Measurements from ENCODE around the gene E2F2. TPM values are rescaled to one million over a fixed set of nuclear protein-coding genes. Genes with fewer than 3 reads are reported as not detected.

Gene E2F2
- total and polyA plus RNA-seq, 12 donors, result 0.07 to 3.7 (median 0.35) TPM; not detected in 1

GRCh38 chr1:23527366-23527765, 3.7 kb downstream of the E2F2 start:
- peaks cover 23 to 35% of the 10 kb centered on the region in 2 donors for H3K4me1 ChIP-seq (replicated peaks in 1 of 2)

DNA sequence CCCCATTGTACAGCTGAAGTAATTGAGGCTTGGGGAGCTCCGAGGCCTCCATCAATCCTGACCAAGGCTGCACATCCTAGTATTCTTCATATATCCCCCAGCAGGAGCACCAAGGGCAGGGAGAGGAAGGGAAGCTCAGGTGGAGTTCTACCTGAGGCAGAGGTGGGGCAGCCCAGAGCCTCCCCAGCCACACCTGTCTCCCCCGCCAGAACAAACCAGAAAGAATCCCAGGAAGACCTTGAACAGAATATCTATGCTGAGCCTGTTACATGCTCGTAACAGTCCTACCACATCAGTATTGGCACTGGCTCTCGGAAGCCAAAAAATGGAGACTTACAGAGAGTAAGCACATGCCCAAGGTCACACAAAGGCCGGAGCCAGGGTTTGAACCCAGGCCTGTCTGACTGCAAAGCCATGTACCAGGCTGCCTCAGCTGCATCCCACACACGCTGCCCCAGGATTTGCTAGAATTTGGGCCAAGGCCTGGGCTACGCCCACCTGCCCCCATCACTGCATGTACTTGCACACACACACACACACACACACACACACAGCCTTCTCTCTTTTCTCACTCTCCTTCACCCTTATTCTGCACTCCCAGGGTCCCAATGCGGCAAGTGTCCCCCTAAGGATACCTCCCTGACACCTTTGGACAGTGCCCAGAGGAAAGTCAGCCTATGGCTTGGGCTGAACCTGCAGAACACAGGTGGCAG, 4.5 kb downstream of the E2F2 start:
- Histone ChIP-seq H3K27me3 (no peaks in the 10 kb centered on the region), H3K9me3 (replicated peaks in 1 of 3) (no peaks in the 10 kb centered on the region), H3K4me3 (no peak overlapping the region), H3K27ac (no peak overlapping the region), H3K36me3 (replicated peaks in 1 of 2) (no peaks in the 10 kb centered on the region), H3K4me1 (replicated peaks in 1 of 2) (peaks cover 18 to 26% of the 10 kb centered on the region in 2 donors)
- no peak for DNase-seq
- WGBS, 4 donors, result 71 to 85% (median 80%) methylated on average over 8 of the region's 8 CpGs
- TF ChIP-seq POLR2A (IDR thresholded peaks at IDR 0.05), result no peak
- TF ChIP-seq, protein P1, sequence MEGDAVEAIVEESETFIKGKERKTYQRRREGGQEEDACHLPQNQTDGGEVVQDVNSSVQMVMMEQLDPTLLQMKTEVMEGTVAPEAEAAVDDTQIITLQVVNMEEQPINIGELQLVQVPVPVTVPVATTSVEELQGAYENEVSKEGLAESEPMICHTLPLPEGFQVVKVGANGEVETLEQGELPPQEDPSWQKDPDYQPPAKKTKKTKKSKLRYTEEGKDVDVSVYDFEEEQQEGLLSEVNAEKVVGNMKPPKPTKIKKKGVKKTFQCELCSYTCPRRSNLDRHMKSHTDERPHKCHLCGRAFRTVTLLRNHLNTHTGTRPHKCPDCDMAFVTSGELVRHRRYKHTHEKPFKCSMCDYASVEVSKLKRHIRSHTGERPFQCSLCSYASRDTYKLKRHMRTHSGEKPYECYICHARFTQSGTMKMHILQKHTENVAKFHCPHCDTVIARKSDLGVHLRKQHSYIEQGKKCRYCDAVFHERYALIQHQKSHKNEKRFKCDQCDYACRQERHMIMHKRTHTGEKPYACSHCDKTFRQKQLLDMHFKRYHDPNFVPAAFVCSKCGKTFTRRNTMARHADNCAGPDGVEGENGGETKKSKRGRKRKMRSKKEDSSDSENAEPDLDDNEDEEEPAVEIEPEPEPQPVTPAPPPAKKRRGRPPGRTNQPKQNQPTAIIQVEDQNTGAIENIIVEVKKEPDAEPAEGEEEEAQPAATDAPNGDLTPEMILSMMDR (IDR thresholded peaks at IDR 0.05), result no peak
- intact Hi-C loops (cut with DNase I), result loop anchor here in 1 of 2 donors (5.0 kb wide), 1 partner anchor 34 kb away; no protein-coding TSS in a partner anchor

More at GRCh38 chr1:23527366-23527765, 3.7 kb downstream of the E2F2 start:
- no peaks in the 10 kb centered on the region for H3K9me3 ChIP-seq (replicated peaks in 1 of 3)
- DNase-seq, result no peak
- 73 to 94% (median 88%) methylated on average over 4 to 7 of the region's 7 CpGs for WGBS, 4 donors
- H3K4me3 ChIP-seq, result no peak overlapping the region
- intact Hi-C loops (cut with DNase I), result loop anchor here in 1 of 2 donors (5.0 kb wide), 1 partner anchor 35 kb away; no protein-coding TSS in a partner anchor
- H3K27ac ChIP-seq, result no peak overlapping the region
- H3K36me3 ChIP-seq (replicated peaks in 1 of 2), result no peaks in the 10 kb centered on the region
- TF ChIP-seq, protein P1 (IDR thresholded peaks at IDR 0.05), result no peak
- TF ChIP-seq POLR2A (IDR thresholded peaks at IDR 0.05), result no peak
- no peaks in the 10 kb centered on the region for H3K27me3 ChIP-seq

DNA sequence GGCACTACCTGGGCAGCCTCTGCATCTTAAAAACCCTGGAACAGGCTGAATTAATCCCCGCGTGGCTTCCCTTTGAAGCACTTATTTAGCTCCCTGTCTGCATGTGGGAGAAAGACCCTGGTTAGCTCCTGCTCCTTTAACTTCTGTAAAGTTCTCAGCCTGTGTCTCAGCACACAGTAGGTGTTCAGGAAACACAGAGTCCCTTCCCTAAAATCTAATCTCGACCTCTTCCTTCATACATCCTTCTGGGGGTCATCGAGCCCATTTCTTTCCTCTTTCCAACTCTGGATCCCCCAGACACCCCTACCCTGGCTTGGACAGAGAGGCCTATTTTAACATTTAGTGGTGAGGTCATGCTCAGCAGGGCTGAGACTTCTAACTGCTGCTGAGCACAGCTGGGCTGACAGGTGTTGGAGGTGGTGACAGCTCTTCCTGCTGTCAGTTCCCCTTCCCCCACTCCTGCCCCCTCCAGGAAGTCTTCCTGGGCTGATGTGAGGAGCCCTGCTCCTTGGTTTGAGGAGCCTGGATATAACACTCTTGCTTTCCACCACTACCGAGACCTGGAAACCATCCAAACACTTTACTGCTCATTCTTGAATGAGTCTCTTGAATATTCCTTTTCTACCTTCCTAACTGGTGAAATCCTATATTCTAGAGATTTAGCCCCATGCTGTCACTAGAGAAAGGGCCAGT, 5.3 kb downstream of the E2F2 start:
- no peaks in the 10 kb centered on the region for H3K36me3 ChIP-seq (replicated peaks in 1 of 2)
- H3K4me3 ChIP-seq, result no peak overlapping the region
- TF ChIP-seq POLR2A (IDR thresholded peaks at IDR 0.05), result no peak
- no peaks in the 10 kb centered on the region for H3K27me3 ChIP-seq
- H3K27ac ChIP-seq, result no peak overlapping the region
- intact Hi-C loops (cut with DNase I), result loop anchor here in 1 of 2 donors (5.0 kb wide), 1 partner anchor 33 kb away; no protein-coding TSS in a partner anchor
- peaks cover 13 to 21% of the 10 kb centered on the region in 2 donors for H3K4me1 ChIP-seq (replicated peaks in 1 of 2)
- no peak for DNase-seq
- no peaks in the 10 kb centered on the region for H3K9me3 ChIP-seq (replicated peaks in 1 of 3)
- 73 to 83% (median 76%) methylated on average over 5 of the region's 5 CpGs for WGBS, 4 donors

GRCh38 chr1:23524716-23525401, 6.2 kb downstream of the E2F2 start:
- intact Hi-C loops (cut with DNase I), result loop anchor here in 1 of 2 donors (5.0 kb wide), 1 partner anchor 33 kb away; no protein-coding TSS in a partner anchor

More at GRCh38 chr1:23524716-23525401, 6.2 kb downstream of the E2F2 start:
- Histone ChIP-seq H3K4me3 (no peak overlapping the region), H3K4me1 (replicated peaks in 1 of 2) (peaks cover 7 to 13% of the 10 kb centered on the region in 2 donors), H3K27me3 (no peaks in the 10 kb centered on the region), H3K9me3 (replicated peaks in 1 of 3) (no peaks in the 10 kb centered on the region), H3K27ac (no peak overlapping the region), H3K36me3 (replicated peaks in 1 of 2) (no peaks in the 10 kb centered on the region)
- 64 to 74% (median 68%) methylated on average over 4 to 9 of the region's 9 CpGs for WGBS, 4 donors
- no peak for DNase-seq
- no peak for TF ChIP-seq POLR2A (IDR thresholded peaks at IDR 0.05)
- TF ChIP-seq, protein P1 (IDR thresholded peaks at IDR 0.05), result no peak
